Pancreas (tissue), 10 donors: ENCODE measurements around the gene RAMAC. TPM values are rescaled to one million over a fixed set of nuclear protein-coding genes. Genes with fewer than 3 reads are reported as not detected.
A peak's percentile ranks its signal among the peaks of the same experiment; 100 is the strongest.

Experiments
- ATAC-seq, 4 donors: fragments of 200-7000 bp; cut with Tn5 transposase; one replicate each; pipeline versions ENCODE4 v1.8.0 to v1.9.1; 2020; ENCODE audit warnings: mild to moderate bottlenecking in 4 of 4, moderate library complexity in 4 of 4
- DNase-seq, 6 donors: peaks; one replicate each; pipeline ENCODE4 v3.0.0-alpha.2; 2020
- FAIRE-seq: peaks from 2 replicates; lab custom pipeline; 2012; peaks lifted over from hg19 to GRCh38; lab: Jason Lieb, UNC
- H3K27ac ChIP-seq, 4 donors: fragments of 200-600 bp; sonication (generic); 1 replicate in 3 of 4; 2 replicates in 1 of 4; pipeline versions ENCODE4 v1.5.0 to v1.8.0; 2020
- H3K27me3 ChIP-seq, 4 donors: fragments of 200-600 bp; one replicate each; pipeline ENCODE4 v1.8.0; 2021
- H3K36me3 ChIP-seq, 3 donors: fragments of 200-600 bp; sonication (generic) in 1 of 3; one replicate each; pipeline versions ENCODE4 v1.5.0 to v1.8.0; 2020 to 2021
- H3K4me1 ChIP-seq, 3 donors: fragments of 200-600 bp; one replicate each; pipeline ENCODE4 v1.8.0; 2021
- H3K4me3 ChIP-seq, 4 donors: fragments of 200-600 bp; sonication (generic) in 2 of 4; one replicate each; pipeline versions ENCODE4 v1.5.0 to v1.8.0; 2020 to 2021
- H3K9me3 ChIP-seq, 4 donors: fragments of 200-600 bp; one replicate each; pipeline ENCODE4 v1.8.0; 2021
- CTCF ChIP-seq, 4 donors: fragments of 200-600 bp; sonication (generic) in 3 of 4; IDR thresholded peaks; one replicate each; pipeline versions ENCODE4 v1.5.0 to v1.8.0; 2021; ENCODE audit warnings: antibody characterized with exemption in 4 of 4
- WGBS, 2 donors: extraction: QIAGEN DNeasy Blood & Tissue Kit; methylation state at CpG; one replicate each; pipeline ENCODE4 v1.1.7; 2013; 5-methylcytosine and 5-hydroxymethylcytosine counted together
- intact Hi-C, 3 donors: fragments of 100-400 bp; cut with DNase I; formaldehyde crosslinking; loops; one replicate each; pipeline versions ENCODE4 v1.11.1 to v1.14.2; 2022
- polyA plus RNA-seq, 2 donors: library from polyadenylated mRNA; stranded (reverse); fragments of 200-250 nt; gene quantifications; one replicate each; pipeline ENCODE4 v1.2.3, GENCODE V29; 2013
- total RNA-seq, 6 donors: library from RNA; stranded (reverse); fragmentation: NEBNext Ultra II Directional in 4 of 6; extraction: Animal tissue kit (Norgen Biotek cat#: 25700) in 4 of 6; gene quantifications; one replicate each; pipeline versions ENCODE4 v1.2.1 to v1.2.4, GENCODE V29; 2021 to 2023
- donor health status: healthy with polysubstance abuse.
- donor health status: DM: no; HTN: no; CAD: no; lungs with moderate emphysema.
- donor health status: DM: no; HTN: no; CAD: no.
- donor health status: control.
- donor health status: control.
- donor health status: Bipolar disorder and iron deficiency.
- donor health status: DM: yes; HTN: yes; CAD: no.
- donor health status: DM: no; HTN: no; CAD: no.
- donor health status: DM: no; HTN: no; CAD: no.
- donor health status: DM: yes; HTN: yes; CAD: no.

RAMAC gene
- total and polyA plus RNA-seq, 8 donors = 7.0 to 15.5 (median 9.8) TPM

- H3K27me3 ChIP-seq = no peaks in the 10 kb centered on the region
- H3K4me1 ChIP-seq = peaks cover 4 to 26% (median 4%) of the 10 kb centered on the region in 3 donors
- no peak for TF ChIP-seq CTCF (IDR thresholded peaks at IDR 0.05)
- intact Hi-C loops = no loop called here
- no peak for DNase-seq
- WGBS, 2 donors = 15 to 16% methylated on average over 5 of the region's 5 CpGs
- peak overlapping the region in 3 of 4 donors; percentile 82 to 95 (median 93) for H3K4me3 ChIP-seq
- FAIRE-seq = no peak
- H3K36me3 ChIP-seq = no peaks in the 10 kb centered on the region
- H3K9me3 ChIP-seq = no peaks in the 10 kb centered on the region
- H3K27ac ChIP-seq = peak overlapping the region in 3 of 4 donors; percentile 3 to 92 (median 91)
- no peak for ATAC-seq
Measured at GRCh38 chr15:82950295-82950694, 35.7 kb upstream of the RAMAC start.

DNA sequence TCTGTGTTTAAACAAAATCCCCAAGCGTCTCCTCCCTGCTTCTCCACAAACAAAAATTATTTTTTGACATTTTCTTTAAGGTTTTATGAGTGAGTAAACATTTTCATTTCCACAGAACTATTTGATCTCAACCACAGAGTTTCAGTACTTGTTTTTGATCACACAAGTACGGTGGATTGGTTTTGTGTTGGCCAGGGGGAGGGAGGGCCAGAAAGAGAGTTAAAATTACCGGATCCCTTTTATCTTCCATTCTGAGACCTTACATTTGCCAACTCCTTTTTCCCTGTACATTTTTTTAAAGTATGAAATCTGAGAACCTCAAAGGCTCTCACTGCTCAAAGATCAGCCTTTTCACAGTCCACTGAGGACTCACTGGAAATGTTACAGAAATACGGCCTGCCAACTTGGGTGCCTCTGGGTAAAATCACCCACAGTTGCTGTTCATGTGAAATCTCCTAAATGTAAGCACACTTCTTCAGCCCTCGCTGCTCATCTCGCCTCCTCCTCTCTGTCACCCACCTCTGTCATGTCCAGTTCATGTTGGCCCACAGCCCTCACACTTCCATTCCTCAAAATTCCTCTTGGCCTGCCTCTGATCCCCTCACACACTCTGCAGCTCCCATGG is 35.2 kb upstream of the RAMAC start:
- intact Hi-C loops = no loop called here
- FAIRE-seq (no peak), DNase-seq (no peak), ATAC-seq (peak in 2 of 4 donors; percentile 15 to 17)
- Histone ChIP-seq H3K4me3 (peak overlapping the region; percentile 65 to 95 (median 88)), H3K9me3 (no peaks in the 10 kb centered on the region), H3K27me3 (no peaks in the 10 kb centered on the region), H3K27ac (peak overlapping the region; percentile 84 to 92 (median 89)), H3K36me3 (no peaks in the 10 kb centered on the region), H3K4me1 (peaks cover 4 to 26% (median 4%) of the 10 kb centered on the region in 3 donors)
- 11 to 15% methylated on average over 6 of the region's 6 CpGs for WGBS, 2 donors
- TF ChIP-seq CTCF (IDR thresholded peaks at IDR 0.05) = no peak

DNA sequence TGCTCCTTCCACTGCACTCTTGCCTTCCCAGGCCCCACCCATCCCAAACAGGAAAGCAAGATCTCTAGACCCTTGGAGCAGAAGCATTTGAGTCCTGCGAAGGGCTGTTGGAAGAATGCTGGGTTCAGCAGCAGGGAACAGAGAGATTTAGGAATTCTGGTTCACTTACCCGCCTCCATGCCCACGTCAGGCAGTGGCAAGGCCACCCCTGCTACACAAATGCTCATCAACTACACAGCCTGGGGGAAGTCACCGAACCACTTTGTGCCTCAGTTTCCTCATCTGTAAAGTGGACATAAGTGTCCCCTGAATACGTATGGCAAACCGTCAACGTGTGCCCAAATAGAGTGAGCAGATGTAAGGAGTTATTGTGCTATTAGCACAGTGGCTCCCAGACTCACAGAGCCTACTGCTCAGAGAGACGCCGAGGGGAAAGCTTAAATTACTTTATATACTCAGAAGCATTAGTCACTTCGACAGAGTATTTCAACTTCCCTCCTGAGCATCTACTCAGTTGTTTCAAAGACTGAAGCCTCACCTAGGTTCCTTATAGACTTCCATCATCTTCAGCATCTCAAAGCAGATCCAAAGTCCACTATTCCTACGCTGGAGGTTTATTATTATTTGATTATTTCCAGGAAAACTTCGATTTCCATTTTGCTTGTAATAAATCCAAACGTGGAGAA is 34.4 kb upstream of the RAMAC start:
- WGBS, 2 donors = 10 to 12% methylated on average over 13 of the region's 13 CpGs
- Histone ChIP-seq H3K36me3 (no peaks in the 10 kb centered on the region), H3K27me3 (no peaks in the 10 kb centered on the region), H3K27ac (peak overlapping the region; percentile 84 to 92 (median 89)), H3K4me1 (peaks cover 4 to 26% (median 4%) of the 10 kb centered on the region in 3 donors), H3K4me3 (peak overlapping the region; percentile 65 to 95 (median 88)), H3K9me3 (no peaks in the 10 kb centered on the region)
- intact Hi-C loops = no loop called here
- DNase-seq (no peak), FAIRE-seq (no peak), ATAC-seq (peak in 3 of 4 donors; percentile 8 to 31 (median 30))
- TF ChIP-seq CTCF (IDR thresholded peaks at IDR 0.05) = no peak

DNA sequence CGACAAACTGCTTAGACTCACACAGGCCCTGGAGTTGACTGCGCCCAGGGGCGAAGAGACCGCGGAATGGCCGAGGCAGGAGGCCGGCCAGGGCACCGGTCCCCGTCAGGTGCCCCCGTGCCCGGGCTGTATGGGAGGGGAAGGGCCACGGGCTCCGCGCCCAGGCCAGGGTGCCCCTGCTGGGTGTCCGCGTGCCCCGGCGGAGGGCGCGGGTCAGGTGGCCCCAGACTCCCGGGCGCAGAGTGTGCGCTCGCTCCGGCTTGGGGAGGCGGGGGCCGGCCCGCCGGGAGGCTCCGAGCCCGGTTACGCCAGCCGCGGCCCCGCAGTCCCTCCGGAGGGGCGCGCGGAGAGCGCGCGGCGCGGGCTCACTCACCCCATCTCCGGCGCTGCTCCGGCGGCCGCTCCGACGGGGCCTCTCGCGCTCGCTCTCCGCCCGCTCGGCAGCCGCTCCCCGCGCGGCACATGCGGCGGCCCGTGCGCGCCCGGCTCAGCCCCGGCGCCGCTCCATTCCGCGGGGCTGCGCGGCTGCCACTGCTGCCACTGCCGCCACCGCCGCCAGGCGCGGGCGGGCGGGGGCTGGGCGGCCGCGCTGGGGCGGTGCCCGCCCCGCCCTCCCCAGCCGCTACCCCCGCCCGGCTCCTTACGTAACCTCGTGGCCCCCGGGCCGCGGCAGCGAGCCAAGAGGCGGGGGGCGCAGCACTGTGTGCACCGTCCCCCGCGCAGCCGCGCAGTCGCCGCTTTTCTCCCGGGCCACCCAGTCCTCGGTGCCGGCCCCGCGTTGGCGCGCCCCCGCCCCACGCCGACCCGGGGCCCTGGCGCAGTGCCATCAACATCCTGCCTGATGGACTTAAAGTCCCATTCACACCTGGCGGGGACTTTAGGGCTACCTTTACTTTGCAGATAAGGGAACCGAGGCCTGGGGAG is 33.6 kb upstream of the RAMAC start, which contains the start of gene HOMER2:
Gene HOMER2 (minus strand): TSS at position 563 of the 924 bp plus-strand sequence. CDS start 185 bp downstream, at position 378.
- WGBS, 2 donors = 1% methylated on average over 21 to 119 of the region's 119 CpGs
- no peak for FAIRE-seq
- H3K4me1 ChIP-seq = peaks cover 0 to 25% (median 4%) of the 10 kb centered on the region in 3 donors
- H3K36me3 ChIP-seq = no peaks in the 10 kb centered on the region
- ATAC-seq = peak; percentile 66 to 83 (median 72)
- no peaks in the 10 kb centered on the region for H3K27me3 ChIP-seq
- H3K27ac ChIP-seq = peak within 1 kb of the TSS; percentile 84 to 92 (median 89)
- peak; percentile 86 to 95 (median 90) for DNase-seq
- TF ChIP-seq CTCF (IDR thresholded peaks at IDR 0.05) = no peak
- intact Hi-C loops = no loop called here
- peak within 1 kb of the TSS; percentile 65 to 95 (median 88) for H3K4me3 ChIP-seq
- no peaks in the 10 kb centered on the region for H3K9me3 ChIP-seq
